ENCODE measurements around the gene NR2E1. TPM values are rescaled to one million over a fixed set of nuclear protein-coding genes. Genes with fewer than 3 reads are reported as not detected.

NR2E1 gene
- under 1 TPM in 2 of 5 donors, not detected in 3; 0.07 to 0.09 TPM for polyA plus RNA-seq (ENCODE audit: insufficient read depth in 1 of 5, insufficient read length in 5 of 5, low replicate concordance in 1 of 5)
- long read RNA-seq, donor 1, partial matches to known transcripts, result 235 of 655 reads
- long read RNA-seq, donor 1, other reads (novel, unspliced or antisense), result 420 of 655 reads
- long read RNA-seq, donor 2, partial matches to known transcripts, result 116 of 256 reads
- long read RNA-seq, donor 2, other reads (novel, unspliced or antisense), result 140 of 256 reads
- long read RNA-seq, donor 3, partial matches to known transcripts, result 258 of 593 reads
- long read RNA-seq, donor 3, other reads (novel, unspliced or antisense), result 335 of 593 reads
- long read RNA-seq, donor 4, partial matches to known transcripts, result 126 of 339 reads
- long read RNA-seq, donor 4, other reads (novel, unspliced or antisense), result 213 of 339 reads
- long read RNA-seq, donor 5, partial matches to known transcripts, result 201 of 569 reads
- long read RNA-seq, donor 5, other reads (novel, unspliced or antisense), result 368 of 569 reads
- long read RNA-seq, donor 6, partial matches to known transcripts, result 240 of 561 reads
- long read RNA-seq, donor 6, other reads (novel, unspliced or antisense), result 321 of 561 reads
- long read RNA-seq, donor 7, partial matches to known transcripts, result 252 of 755 reads
- long read RNA-seq, donor 7, other reads (novel, unspliced or antisense), result 503 of 755 reads
- long read RNA-seq, donor 8, partial matches to known transcripts, result 97 of 186 reads
- long read RNA-seq, donor 8, other reads (novel, unspliced or antisense), result 89 of 186 reads

DNA sequence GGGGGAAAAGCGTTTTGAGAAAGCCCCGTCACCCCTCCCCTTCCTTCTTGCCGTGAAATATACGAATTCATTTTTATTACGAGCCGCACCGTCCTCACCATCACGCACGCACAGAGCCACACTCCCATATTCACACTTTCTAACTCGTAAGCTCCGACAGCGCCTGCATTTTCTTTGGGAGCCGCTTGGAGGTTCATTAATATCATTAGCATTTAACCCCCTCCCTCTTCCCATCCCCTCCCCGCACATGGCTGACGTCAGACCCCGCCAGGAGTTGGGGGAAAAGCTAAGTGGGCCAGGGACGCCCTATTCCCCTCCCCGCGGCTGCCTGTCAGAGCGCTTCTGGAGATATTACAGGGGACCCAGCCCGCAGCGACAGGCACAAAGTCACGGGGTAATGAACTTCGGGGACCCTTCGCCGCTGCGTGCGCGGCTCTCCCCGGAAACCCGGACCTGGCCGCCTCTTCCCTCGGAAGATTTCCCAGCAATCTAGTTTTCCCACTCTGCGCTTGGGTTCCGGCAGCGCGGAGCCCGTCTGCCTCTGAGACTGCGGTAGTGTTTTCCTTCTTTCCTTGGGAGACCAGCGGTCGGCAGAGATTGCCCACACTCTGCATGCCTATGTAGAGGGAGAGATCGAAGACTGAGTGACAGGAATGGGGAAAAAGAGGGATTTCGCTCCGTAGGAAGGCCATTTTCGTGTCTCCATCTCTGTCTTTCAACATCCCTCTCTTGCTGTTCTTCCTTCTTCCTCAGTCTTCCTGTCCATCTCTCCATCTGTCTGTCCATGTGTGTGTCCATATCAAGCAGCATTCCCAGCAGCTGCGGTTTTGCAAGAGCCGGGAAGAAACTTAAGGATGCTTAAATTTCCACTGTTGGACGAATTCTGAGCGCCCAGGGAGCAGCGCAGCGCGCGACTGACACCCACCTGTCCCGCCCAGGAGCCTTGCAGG, at the start of gene NR2E1:
Gene NR2E1, plus strand, starts transcription at position 309 of the 950 bp plus-strand sequence. CDS start 744 bp downstream, outside the sequence.
- no peak for DNase-seq

DNA sequence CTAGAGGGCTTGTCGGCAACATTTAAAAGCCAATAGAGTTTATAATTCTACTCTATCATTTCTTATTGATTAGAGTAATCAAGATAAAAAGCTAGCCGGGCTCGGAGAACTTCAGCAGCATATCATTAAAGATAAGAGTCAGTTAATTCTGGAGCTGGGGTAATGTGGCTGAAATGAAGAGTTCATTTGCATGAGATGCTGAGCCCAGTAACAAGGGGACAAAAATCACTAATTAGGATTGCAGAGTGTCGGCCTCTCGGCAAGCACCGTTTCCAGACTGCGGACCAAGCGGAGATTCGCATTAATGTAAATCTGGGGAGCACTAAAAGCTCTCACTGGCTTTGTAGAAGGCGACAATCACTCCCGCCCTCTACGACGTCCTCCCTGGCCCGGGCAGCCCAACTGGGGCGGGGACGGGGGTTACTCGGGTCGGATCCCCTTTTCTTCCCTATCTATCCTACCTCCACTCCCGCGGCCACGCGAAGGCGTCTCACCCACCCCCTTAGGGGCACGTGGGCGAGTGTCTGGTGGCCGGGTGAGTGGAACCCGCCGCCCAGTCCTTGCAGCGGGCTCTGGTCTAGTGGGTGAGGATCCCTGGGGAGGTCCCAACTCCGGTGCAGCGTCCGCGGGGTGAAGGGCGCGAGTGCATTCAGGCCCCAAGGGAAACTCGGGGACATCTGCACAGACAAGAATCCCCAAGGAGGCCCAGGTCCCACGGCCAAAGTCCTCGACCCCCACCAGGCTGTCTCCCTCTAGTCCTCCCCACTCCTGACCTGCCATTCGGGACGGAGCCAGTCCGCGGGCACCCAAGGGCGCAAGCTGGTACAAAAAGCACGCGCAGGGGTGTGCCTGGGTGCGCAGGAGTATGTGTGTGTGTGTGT, 49.0 kb upstream of the NR2E1 start:
- no peak for DNase-seq

- DNase-seq, result no peak
These were observed 48.1 kb upstream of the NR2E1 start for GRCh38 chr6:108117427-108118358.

DNA sequence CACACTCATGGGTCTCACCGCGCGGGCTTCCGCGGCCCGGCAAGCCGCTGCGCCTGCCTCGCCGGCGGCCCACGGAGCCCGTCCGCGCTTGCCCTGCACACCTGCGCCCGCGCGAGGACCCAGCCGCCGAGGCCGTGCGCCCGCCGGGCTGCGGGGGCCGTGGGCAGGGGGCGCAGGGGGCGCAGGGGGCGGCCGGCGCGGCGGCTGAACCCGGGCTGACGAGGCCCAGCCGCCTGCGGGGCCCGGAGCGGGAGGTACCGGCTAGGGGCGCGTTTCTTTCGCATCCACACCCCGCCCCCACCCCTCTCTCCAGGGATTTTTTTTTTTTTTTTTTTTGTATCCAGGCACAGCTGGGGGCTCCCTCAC, 47.5 kb upstream of the NR2E1 start:
- no peak for DNase-seq

DNA sequence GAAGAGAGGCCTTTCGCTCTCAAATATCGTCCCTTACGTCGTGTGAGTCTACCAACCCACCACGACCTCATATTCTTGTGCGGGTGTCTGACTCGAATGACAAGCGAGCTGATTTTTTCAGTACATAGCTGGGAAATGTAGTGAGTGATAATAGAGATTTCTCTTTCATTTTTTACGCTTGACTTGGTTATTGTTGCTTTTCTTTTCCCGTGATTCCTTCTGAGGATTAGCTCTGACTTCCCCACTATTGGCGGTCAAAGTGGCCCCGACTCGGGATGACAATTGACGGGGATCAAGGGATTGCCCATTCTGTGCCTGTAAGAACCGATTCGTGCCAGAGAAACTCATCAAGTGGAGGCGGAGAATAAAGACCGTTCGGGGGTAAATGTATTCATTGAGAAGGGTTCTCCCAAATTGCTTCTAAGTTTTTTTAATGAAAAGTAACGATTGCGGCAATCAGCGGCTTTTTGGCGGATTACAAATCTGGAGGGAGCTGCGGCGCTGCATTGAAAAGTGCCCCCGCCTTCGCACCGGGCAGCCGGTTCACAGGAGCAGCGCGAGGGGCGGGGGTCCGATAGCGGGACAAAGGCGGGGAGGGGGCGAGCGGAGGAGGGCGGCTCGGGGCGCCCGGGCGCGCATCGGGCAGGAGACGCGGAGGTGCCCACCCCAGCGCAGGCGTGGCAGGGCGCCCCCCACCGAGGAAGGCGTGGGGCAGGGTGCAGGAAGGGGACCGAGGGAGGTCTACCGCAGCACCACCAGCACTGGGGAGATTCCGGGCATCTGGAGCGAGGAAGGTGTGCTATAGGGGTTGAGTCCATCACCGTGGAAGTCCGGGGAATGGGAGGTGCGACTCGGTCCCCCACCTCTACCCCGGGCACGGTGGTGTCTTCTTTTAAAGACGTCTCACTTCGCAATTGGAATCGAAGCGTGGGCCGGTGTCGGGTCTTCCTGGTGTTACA, 46.7 kb upstream of the NR2E1 start:
- DNase-seq, result no peak

DNA sequence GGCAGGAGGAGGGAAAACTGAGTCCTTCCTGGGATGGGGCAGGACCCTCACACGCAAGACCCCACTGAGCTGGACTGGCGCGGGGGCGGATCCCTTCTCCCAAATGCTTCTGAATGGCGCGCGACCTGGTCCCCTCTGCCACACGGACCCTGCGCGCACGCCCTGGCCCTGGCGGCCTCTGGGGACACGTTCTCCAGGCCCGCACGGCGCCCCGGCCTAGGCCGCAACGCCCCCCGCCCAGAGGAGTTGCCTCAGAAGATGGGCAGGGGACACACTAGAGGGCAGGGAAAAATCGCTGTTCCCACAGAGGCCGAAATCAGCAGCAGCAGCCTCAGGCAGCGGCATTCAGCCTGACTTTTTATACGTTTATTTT, 46.1 kb upstream of the NR2E1 start:
- no peak for DNase-seq

GRCh38 chr6:108120311-108120710, 45.5 kb upstream of the NR2E1 start:
- DNase-seq, result no peak

DNA sequence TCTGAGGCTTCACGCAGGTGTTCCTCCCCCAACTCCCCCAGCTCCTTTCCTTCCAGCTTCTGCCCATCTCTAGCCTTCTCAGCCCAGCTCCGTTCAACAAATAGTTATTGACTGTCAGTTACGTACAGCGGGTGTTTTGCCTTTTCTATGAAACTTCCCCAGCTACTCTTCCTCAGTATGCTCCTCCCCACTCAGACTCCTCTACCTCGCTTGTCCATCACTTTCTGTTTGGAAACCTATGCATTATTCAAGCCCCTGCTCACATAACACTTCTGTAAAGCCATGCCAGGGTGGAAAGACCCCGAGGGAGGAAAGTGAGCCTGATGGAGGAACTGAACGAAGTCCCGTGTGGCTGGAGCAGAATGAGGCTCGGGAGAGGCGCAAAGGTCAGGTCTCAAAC, 44.2 kb upstream of the NR2E1 start:
- no peak for DNase-seq

GRCh38 chr6:108123481-108123929, 42.3 kb upstream of the NR2E1 start:
- no peak for DNase-seq

DNA sequence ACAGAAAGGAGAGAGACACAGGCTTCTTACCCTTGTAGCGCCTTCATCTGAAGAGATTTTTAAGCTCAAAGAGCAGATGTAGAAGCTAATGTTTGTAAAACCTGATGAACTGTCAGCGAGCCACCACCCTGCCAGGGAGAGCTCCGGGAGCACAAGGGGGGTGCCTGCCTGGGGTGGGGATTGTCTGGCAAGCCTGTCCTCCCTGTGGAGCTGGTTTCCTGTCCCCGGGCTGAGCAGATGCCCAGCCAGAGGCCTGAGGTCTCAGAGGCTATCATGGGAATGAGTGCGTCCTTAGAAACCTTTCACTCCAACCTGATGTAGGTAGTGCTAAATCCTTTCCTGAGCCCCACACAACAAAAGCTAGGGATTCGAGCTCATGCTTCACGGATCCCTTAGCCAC, 41.9 kb upstream of the NR2E1 start:
- DNase-seq, result no peak

DNA sequence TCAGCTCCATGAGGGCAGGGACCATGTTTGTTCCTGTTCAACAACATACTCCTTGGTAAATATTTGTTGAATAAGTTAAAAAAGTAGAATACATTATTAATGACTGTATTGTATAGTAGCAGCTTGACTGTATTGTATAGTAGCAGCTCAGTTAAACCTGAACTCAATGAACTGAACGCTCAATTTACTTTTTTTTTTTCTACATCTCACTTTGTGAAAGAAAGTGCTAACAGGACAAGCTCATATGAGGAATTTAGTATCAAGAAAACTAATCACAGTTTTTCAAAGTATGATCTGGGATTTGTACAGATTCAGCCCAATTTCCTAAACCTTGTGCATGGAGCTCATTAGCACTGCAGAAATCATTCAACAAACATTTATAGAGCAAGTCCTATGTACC, 38.8 kb upstream of the NR2E1 start:
- DNase-seq, result no peak

DNA sequence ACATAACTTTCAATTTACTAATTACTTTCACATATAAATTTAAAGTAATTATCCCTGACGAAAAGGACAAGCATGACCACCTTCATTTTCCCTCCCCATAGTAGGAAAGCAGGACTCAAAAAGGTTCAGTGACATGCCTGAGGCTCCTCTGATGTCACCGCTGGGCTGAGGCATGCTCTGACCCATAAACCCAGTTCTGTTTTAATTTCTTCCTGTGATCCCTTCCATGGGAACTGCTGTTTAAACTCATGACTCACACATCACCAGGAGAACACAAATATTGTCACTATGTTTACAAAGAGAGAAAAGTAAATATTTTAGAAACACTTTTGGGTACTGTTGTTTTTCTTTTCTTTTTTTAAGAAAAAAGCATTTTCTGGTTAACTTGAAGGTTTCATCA, 38.0 kb upstream of the NR2E1 start:
- DNase-seq, result no peak

DNA sequence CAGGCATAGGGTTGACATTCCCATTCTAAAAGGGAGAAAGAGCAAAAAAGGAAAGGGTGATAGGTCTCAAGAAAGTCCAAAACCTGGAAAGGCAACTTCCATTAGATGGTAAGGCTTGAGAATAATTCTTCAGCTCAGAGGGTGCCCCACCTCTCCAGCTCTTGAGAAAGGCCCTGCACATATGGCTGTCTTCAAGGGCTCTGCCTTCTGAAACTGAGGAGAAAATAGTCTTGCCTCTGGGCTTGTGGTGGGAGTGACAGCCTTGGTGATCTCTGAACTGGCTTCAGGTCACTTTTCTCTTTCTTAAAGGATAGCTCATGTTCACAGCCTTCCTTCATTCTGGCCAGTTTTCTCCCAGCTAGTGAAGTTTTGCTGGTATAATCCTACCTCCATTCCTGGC, 35.6 kb upstream of the NR2E1 start:
- DNase-seq, result no peak

DNA sequence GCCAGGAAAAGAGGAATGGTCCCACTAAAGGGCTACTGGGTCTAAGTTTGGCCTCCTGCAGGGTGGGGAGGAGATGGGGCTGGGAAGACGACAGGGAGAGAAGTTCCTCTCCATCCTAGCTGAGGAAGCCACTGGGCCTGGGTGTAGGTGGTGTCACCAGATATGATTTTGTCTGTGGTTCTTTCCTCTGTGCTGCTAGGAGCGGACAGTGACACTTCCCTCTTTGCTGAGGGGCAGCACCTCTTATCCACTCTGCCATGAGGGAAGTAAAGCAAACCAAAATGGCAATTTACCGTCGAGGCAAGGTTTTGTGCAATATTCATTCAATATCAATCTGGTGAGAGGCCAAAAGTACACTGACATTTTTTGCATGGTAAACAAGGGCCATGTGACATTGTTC, 33.0 kb upstream of the NR2E1 start:
- DNase-seq, result no peak

DNA sequence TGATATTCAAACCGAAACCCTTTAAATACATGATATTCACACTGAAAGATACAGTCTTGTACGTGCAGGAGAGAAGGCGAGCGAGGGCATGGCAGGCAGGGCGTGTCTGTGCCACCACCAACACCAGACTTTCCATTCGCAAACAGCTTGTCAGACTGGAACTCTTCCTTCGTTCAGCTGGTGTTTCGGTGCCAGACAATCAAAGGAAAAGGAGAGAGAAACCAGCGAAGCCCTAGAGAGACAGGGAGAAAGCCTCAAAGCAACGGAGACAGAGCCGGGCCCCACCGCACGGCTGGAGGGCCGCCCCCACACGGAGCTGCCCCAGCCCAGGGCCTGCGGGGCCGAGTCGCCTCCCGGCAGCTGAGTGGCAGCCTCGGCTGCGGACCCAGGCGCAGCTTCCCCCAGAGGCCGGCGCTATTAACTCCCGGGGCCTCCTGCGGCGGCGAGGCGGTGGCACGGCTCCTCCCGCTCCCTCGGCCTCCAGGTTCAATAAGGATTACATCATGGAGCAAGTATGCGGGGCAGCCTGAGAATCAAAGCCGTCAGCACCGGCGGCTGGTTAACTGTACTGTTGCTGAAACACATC, 32.1 kb upstream of the NR2E1 start:
- DNase-seq, result peak; percentile 62 to 66

DNA sequence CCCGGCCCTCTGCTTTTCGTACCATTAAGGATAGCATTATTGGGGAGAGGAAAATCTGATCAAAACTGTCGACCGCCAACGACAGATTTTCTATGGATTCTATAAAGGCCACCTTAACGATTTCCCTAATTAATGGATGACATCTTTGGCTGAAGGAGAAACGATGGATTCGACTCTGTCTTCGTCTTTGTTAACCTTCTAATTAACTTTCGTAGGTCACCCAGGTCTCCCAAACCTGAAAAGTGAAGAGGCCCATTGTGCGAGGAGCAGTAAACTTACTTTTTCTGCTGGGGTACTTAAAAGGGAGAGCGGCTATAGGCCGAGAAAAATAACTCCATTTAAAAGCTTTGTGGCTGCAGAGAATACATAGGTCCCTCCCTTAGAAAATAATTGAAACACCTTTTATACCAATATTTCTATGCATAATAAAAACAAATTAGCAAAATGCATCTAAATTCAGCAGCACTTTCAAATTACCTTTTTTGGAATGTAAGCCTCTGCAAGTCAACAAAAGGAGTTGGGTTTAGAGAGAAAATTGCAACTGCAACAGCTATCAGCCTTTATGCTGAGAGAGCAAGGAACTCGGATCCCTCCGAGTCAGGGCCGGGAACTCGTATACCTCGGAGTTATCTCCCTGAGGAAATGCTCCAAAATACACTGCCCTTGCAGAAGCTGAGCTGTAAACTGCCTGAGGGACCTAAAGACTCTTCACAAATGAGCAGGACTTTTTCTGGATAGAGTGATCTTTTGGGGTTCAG, 31.4 kb upstream of the NR2E1 start:
- DNase-seq, result no peak

GRCh38 chr6:108142240-108142639, 23.6 kb upstream of the NR2E1 start:
- DNase-seq, result no peak
